HL-60/S4 treated with retinoic acid at 250 ng/mL for 4 days and 3 days (cell line): ENCODE results near the gene PPM1K.
"Not testable (repeated sequence)": the region's sequence is repeated elsewhere in the genome, so short reads cannot be mapped to it uniquely, and the experiment has no call there.

ENCODE experiments used
- in situ Hi-C: fragments of 300-500 bp; cut with MboI; formaldehyde crosslinking; loops from 2 replicates; pipeline ENCODE4 v1.7.0; 2022; ENCODE audit warnings: low sequenced_read_pairs

The PPM1K gene

DNA sequence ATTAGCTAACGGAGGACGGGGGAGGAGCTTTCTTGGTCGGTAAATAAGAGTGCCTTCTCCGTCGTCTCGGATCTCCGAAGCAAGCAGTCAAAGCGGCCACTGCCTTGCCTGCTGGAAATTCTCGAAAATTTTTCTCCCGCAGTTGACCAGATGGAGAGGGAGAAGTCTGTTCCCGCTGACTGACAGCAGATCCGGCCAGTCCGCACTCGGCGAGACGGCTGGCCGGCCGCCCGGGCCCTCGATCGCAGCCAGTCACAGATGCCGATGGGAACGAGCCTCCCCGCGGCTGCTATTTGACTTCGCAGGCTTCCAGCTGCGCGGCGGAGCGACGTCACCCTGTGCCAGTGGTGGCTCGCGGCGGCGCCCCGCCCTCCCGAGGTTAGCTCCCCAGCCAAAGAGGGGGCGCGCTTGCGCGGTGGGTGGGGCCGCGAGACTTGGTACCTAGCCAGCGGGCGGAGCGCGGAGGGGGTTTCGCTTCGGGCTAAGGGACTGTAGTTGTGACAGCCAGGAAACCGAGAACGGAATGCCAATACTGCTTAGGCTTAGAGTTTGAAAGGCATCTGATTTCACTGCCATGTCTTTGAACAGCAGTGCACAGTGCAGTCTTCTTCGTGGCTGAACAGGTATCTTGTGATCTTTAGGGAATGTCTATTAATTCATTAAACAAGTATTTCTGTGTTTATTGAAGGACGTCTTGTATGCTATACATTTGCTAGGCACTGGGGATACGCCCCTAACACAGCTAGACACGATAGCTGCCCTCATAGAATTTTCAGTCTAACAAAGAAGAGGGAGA lies at the start of gene PPM1K:
Gene PPM1K (minus strand): TSS at position 123 of the 796 bp plus-strand sequence. CDS start 5,978 bp downstream, outside the sequence.
- in situ Hi-C loops = no loop called here

DNA sequence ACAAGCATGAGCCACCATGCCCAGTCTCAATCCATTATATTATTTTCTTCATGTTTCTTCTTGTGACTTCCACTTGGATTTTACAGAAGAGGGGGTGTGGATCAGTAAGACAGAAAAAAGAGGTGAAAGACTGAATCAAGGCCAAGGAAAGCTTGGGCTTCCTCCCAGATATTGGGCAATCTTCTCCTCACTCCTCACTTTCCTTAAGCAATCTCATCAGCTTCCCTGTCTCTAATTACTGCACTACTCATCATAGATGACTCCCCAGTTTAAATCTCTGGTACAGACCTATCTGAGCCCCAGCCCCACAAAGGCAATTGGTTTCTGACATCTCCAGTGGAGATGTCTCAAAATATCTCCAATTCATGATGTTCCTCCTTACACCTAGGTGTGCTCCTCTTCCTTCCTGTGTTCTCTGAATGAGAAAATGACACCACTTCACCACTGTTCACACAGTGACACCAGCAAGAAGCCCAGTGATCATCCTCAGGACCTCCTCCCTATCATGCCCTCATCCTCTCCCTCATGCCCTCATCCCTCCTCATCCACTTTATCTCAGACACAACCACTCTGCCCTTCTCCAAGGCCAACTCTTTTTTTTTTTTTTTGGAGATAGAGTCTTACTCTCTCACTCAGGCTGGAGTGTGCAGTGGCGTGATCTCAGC lies 49.5 kb upstream of the PPM1K start:
- in situ Hi-C loops = no loop called here

DNA sequence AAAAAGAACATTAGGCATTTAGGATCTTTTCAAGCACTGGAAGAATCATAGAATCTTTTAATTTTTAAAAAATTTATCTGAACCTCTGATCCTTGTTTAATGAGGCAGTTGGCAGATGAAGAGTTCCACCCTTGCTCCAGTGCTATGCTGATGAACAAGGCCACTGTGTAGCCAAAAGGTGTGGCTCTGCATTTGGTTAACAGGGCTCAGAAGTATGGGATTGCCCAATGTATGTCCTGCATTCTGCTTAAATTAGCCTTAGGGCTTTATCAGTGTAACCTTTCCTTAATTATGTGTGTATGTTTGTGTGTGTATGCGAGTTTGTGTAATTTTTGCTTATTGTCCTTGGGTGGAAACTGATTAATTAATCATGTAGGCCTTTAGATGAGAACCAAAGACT lies 43.3 kb upstream of the PPM1K start:
- in situ Hi-C loops = no loop called here

DNA sequence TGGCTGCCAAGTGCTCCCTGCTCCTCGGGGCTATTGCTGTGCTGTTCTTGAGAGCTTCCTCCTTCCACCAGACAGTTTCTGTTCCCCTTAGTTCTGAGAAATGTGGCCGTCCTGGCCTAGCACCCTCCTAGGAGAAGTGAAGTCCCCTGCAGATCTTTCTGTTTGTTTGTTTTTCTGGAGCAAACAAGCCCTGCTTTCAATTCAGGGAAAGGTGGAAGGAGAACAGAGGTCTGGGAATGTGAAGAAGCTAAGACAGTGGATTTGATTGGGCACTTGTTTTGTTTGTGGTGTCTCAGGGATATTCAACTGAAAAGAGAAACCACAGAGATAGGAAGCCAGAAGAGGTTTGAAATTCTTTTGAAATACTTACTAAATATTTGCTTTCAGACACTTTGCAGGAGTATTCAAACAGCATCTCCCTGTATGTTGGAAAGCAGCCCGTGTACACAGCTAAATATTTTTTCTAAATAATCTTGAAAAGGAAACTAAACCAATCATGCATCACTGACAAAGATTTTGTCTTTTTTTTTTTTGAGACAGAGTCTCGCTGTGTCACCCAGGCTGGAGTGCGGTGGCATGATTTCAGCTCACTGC lies 36.5 kb upstream of the PPM1K start:
- in situ Hi-C loops = no loop called here

DNA sequence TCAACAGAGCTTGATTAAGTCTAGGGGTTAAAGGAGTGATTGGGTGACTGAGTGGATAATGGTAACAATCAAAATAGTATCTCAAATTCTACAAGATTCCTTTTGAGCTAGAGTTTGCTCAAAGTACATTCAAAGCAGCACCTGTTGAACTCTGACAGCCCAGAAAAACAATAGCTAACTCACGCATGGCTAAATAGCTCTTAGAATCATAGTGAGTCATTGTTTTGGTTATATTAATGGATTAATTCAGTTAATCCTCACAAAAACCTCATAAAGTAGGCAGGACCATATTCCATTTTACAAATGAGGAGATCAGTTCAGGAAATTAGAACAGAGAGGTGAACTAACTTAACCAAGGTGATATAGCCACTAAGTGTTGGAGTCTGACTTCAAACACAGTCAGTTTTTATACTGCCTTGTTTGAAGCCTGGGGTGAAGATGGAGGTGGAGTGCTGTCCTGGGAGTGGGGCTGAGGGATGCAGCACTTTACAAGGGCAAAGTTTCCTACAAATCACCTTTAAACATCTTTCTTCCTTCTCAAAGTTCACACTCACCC lies 35.9 kb upstream of the PPM1K start:
- in situ Hi-C loops = no loop called here

DNA sequence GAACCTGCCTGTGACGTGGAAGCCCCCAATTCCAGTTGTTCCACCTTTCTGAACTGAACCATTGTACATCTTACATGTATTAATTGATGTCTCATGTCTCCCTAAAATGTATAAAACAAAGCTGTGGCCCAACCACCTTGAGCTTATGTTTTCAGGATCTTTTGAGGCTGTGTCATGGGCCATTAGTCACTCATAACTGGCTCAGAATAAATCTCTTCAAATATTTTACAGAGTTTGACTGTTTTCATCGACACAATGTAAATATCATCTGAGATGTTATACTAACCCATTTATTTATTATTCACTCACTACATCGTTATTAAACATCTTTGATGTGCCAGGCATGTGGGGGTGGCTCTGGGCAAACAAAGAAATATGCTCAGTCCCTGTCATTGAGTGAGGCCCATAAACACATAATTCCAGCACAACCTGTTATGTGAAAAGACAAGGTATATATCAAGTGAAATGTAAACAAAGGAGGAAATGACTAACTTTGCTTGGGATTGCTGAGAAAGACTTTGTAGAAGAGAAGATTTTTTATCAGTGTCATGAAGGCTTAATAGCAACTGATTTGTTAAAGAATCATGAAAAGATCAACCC lies 34.5 kb upstream of the PPM1K start:
- in situ Hi-C loops = no loop called here

DNA sequence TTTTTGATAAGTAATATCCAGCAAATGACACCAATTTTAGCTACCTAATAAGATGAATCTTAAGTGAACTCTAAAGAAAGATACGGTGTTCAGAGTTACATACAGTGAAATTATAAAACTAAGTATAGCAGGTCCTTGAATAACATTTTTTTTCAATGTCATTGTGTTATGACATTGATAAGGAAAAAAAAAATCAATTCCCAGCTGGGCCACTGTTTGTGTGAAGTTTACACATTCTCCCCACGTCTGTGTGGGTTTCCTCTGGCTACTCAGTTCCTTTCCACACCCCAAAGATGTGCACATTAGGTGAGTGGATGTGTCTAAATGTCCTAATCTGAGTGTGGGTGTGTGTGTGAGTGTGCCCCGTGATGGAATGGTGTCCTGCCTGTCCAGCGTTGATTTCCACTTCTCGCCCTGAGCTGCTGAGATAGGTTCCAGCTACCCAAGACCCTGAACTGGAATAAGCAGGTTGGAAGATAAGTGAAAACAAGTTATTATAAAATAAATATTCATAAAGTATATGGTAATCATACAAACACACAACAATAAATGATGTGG lies 31.2 kb upstream of the PPM1K start:
- in situ Hi-C loops = no loop called here

DNA sequence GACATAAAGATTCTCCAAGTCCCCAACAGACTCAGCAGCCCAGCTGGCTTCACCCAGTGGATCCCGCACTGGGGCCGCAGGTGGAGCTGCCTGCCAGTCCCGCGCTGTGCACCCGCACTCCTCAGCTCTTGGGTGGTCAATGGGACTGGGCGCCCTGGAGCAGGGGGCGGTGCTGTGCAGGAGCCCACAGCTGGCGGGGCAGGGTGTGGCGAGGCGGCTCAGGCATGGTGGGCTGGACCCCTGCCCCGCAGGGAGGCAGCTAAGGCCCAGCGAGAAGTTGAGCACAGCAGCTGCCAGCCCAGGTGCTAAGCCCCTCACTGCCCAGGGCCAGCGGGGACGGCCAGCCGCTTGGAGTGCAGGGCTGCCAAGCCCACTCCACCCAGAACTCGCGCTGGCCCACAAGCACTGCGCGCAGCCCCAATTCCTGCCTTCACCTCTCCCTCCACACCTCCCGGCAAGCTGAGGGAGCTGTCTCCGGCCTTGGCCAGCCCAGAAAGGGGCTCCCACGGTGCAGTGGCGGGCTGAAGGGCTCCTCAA lies 28.8 kb upstream of the PPM1K start:
- in situ Hi-C loops = not testable (repeated sequence)

DNA sequence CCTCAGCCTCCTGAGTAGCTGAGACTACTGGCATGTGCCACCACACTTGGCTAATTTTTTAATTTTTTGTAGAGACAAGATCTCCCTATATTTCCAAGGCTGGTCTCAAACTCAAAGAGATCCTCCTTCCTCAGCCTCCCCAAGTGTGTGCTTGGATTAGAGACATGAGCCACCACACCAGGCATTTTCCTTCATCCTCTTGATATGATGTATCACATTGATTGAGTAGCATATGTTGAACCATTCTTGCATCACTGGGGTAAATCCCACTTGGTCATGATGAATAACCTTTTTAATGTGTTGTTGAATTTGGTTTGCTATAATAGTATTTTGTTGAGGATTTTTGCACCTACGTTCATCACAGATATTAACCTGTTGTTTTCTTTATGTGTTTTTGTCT lies 24.2 kb upstream of the PPM1K start:
- in situ Hi-C loops = no loop called here

DNA sequence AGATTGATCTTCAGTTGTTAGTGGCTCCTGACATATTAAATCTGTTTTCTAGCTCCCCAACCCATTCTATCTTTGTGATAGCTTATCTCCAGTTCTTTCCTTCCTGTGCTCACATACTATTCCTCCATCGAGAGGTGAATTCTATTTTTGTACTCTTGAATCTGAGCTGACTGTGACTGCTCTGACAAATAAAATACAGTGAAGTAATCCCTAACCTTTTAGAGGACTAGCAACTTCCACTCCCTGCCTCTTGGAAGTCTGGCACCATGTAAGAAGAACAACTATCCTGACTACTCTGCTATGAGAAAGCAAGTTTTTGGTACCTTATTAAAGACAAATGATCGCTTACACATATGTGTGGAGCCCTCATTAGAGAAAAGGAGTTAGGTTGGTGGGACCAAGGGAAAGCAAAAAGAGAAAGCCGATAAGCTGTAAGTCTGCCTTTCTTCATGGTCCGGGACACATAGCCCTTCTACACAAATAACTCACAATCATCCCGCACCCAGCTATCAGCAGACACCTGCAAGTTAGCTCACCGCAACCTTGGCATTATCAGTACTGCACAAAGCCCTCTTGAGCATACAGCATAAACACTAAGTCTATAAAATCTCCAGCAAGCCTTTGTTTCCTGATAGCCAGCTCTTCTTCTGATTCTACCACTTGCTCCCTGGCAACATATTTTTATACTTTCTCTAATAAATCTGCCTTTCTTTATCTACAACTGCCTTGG lies 13.5 kb upstream of the PPM1K start:
- in situ Hi-C loops = no loop called here

DNA sequence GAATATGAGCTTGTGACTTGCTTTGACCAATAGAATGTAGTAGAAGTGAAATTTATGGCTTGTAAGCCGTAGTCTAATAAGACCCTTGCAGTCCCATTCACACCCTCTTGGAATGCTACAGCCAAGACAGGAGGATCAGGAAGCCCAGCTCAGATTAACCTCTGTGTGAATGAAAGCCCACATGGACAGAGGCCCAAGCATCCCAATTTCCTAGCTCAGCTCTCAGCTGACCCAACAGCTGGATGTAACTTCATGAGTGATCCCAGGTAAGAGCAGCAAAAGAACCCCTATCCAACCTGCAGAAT lies 12.8 kb upstream of the PPM1K start:
- in situ Hi-C loops = no loop called here

DNA sequence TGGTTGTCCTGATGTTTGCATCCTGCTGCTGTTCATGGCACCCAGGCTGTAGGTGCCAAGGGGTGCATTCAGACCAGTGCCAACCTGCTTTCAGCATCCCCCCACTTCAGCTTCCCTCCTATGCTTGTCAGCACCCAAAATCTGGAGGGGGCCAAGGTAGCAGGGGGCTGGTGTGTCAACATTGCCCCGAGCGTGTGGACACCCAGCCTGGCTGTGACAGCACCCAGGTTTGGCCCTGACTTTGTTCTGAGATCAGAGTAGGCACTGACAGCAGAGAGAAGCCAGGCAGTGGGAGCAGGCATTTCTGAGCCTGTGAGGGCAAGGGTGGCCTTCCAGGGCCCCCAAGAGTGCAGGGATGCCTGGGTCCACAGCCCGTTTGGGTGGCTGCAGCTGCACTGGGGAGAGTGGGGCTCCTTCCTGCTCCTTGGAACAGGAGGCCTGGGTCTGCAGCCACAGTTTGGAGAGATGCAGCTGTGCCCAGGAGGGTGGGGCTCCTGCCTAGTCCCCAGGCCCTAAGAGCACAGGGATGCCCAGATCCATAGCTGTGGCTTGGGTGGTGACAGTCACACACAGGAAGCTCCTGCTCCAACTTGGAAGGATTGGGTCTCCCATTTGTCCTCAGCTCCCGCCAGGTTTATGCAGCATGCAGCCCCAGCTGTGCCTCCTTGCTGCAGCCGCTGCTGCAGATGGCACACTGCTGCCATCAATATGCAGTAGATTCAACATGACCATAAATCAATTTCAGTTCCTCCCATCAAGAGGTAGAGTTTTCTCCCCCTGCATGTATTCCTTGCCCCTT lies 12.3 kb upstream of the PPM1K start:
- in situ Hi-C loops = no loop called here

DNA sequence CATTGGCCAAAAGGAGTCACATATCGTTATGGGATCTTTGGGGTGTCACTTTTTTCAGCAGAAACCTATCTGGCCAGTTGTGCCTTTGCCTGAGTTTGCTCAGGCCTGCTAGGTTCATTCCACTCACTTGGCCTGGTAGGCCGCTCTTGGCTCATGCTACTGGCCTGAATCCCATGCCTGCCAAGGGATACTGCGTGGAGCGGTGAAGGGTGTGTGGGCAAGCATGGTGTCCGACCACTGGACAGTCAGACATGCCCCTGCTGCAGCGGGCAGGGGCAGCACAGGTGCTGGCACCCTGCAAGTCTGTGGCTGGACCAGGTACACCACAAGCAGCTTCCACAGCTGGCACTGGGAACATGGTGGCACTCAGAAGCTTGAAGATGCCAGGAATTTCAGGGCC lies 11.3 kb upstream of the PPM1K start:
- in situ Hi-C loops = no loop called here

DNA sequence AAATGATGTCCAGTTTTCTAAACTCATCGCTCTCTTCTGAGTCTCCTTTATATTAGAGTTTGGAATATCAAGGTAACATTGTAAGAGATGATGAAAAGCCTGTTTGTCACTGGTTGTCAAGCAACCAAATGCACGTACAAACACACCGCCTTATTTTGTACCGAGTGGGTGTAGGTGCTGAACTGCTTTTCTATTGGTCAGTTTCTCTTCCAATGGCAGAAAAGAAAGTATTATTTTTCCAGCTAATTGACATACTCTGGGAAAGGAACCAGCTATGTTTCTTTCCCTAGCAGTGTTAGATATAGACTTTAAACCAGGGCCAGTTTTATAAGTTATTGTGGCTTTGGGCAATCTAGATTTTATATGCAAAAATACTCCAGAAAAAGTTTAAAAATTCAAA lies 6.6 kb upstream of the PPM1K start:
- in situ Hi-C loops = no loop called here

DNA sequence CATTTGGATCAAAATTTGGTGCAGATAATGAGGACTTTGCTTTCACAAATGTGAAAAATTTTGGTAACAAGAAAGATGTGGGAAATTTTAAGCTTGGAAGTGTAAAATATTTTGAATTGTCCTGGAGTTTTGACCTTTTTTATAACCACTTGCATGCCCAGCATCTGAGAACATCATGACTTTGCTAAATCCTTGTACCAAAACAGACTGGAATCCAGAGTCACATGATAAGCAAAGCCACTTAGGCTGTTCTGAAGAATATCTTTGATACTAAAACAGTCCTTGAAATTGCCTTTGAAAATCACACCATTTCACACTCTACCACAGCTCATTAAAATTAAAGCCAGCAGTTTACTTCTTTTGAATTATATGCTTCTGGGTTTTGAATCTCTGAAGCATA lies 2.5 kb upstream of the PPM1K start:
- in situ Hi-C loops = no loop called here

DNA sequence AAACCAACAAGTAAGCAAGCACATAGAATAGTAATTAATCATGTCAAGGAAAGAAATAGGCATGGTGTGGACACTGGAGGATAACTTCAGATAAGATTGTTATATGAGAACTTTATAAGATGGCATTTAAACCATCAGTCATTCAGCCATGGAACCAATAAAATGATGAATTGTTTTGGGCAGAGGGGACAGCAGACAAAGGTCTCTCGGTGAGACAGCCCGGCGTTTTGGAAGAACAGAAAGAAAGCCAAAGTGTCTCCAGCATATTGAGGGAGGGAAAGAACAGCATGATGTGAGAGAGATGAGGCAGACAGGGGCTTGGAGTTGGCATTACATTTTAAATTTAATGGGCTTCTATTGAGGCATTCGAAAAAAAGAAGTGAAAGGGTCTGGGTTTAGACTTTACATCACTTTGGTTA lies 883 bp upstream of the PPM1K start:
- in situ Hi-C loops = no loop called here

DNA sequence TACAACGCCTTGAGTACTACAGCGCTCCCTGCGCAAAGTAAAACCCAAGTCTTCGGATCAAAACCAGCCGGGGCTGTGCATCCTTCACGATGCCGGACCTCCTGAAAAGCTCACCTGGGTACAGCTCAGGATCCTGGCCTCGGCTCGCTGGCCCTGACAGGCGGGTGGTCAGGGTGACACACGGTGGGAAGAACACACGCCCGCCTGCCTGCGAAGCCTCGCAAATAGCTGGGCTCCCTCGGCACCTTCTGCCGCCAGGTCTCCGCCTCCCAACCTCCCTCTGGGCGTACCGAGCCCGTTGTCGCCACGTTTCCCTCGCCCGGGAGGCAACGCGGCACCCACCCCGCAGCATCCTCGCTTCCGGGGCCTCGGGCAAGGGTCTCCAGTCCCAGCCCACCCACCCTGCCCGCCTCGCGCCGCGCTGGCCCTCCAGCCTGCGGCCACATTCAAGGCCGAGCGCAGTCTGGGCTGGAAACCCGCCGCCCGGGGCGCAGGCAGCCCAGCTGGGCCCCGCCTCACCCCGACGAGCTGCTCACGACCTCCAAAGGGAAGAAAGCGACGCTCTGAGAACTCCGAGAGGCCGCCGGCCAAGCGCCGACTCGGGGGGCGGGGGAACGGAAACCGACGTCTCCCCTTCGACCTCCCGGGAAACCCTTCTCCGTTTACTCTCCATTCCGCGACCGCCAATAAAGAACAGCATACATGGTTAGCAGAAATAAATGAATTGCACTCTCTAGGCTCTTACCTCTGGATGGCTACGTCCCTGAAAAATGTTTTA lies 511 bp downstream of the PPM1K start:
- in situ Hi-C loops = no loop called here

DNA sequence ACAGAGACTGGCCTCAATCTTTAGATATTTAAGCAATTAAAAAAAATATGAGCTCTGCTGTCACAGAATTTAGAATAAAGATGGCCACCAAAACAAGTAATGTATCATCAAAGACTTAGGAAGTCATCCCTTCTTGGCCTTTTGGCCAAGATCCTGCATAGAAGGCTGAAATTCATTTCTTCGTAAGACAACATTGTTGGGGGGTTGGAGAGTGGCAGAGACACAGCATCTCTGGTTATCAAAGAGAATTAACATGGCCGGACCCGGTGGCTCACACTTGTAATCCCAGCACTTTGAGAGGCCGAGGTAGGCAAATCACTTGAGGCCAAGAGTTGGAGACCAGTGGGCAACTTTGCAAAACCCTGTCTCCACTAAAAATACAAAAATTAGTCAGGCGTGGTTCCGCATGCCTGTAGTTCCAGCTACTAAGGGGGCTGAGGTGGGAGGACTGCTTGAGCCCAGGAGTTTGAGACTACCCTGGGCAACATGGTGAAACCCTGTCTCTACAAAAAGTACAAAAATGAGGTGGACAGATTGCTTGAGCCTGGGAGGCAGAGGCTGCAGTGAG lies 4.0 kb downstream of the PPM1K start:
- in situ Hi-C loops = no loop called here
